ENCODE results near the gene S100A6. TPM values are rescaled to one million over a fixed set of nuclear protein-coding genes. Genes with fewer than 3 reads are reported as not detected.
A peak's percentile ranks its signal among the peaks of the same experiment; 100 is the strongest.

S100A6 gene
- total RNA-seq, 1 experiment from 2014 or later, result 106 TPM

GRCh38 chr1:153548722-153549688 lies 13.2 kb upstream of the S100A6 start, which contains the start of gene S100A3:
Gene S100A3 (minus strand): TSS chr1:153549258. CDS start chr1:153548485, 773 bp downstream.
- no peak within 1 kb of the TSS for H3K4me3 ChIP-seq (ENCODE audit: low read depth, low read length, poor library complexity, severe bottlenecking)
- no peaks in the 10 kb centered on the region for H3K9me3 ChIP-seq (ENCODE audit: low read depth, low read length, poor library complexity, severe bottlenecking)
- no peak within 1 kb of the TSS for H3K27ac ChIP-seq (ENCODE audit: low read depth, low read length, poor library complexity, severe bottlenecking)
- no peaks in the 10 kb centered on the region for H3K36me3 ChIP-seq (ENCODE audit: insufficient read depth, low read length, poor library complexity, severe bottlenecking)
- peak; percentile 39 for DNase-seq (ENCODE audit: low spot score)
- CTCF ChIA-PET, result no interaction called here
- TF ChIP-seq EZH2 (IDR thresholded peaks at IDR 0.05; ENCODE audit: borderline replicate concordance, low read depth, low read length, poor library complexity, severe bottlenecking) (no peak), CTCF (conservative IDR thresholded peaks at IDR 0.05; ENCODE audit: low read depth, low read length) (no peak)
- intact Hi-C loops (cut with micrococcal nuclease; ENCODE audit: unreplicated experiment), result no loop called here
- POLR2A ChIA-PET (ENCODE audit: low non-redundant PET), result no interaction called here
- H3K27me3 ChIP-seq (replicated peaks; ENCODE audit: insufficient read depth, low read depth, low read length, poor library complexity), result no peaks in the 10 kb centered on the region
- BruUV-seq (replicated peaks), result no TSS peak
- H3K4me1 ChIP-seq (ENCODE audit: insufficient read depth, low read length, poor library complexity, severe bottlenecking), result peaks cover 37% of the 10 kb centered on the region

GRCh38 chr1:153547560-153548551 lies 12.1 kb upstream of the S100A6 start:
- no peaks in the 10 kb centered on the region for H3K36me3 ChIP-seq (ENCODE audit: insufficient read depth, low read length, poor library complexity, severe bottlenecking)
- intact Hi-C loops (cut with micrococcal nuclease; ENCODE audit: unreplicated experiment), result no loop called here
- no peaks in the 10 kb centered on the region for H3K27me3 ChIP-seq (replicated peaks; ENCODE audit: insufficient read depth, low read depth, low read length, poor library complexity)
- no peak overlapping the region for H3K4me3 ChIP-seq (ENCODE audit: low read depth, low read length, poor library complexity, severe bottlenecking)
- no TSS peak for BruUV-seq (replicated peaks)
- H3K4me1 ChIP-seq (ENCODE audit: insufficient read depth, low read length, poor library complexity, severe bottlenecking), result peaks cover 49% of the 10 kb centered on the region
- H3K9me3 ChIP-seq (ENCODE audit: low read depth, low read length, poor library complexity, severe bottlenecking), result no peaks in the 10 kb centered on the region
- CTCF ChIA-PET, result no interaction called here
- H3K27ac ChIP-seq (ENCODE audit: low read depth, low read length, poor library complexity, severe bottlenecking), result peak overlapping the region; percentile 64
- no peak for TF ChIP-seq EZH2 (IDR thresholded peaks at IDR 0.05; ENCODE audit: borderline replicate concordance, low read depth, low read length, poor library complexity, severe bottlenecking)
- TF ChIP-seq CTCF (conservative IDR thresholded peaks at IDR 0.05; ENCODE audit: low read depth, low read length), result no peak
- no peak for DNase-seq (ENCODE audit: low spot score)
- POLR2A ChIA-PET (ENCODE audit: low non-redundant PET), result interaction anchor here (0.7 kb wide), 1 partner anchor 86 kb away, joined by 3 read pairs; no protein-coding TSS in a partner anchor
